C1 segment of cervical spinal cord (tissue), 14 donors: Measurements from ENCODE around the gene ABCB8.
A peak's percentile ranks its signal among the peaks of the same experiment; 100 is the strongest.

Source experiments
- DNase-seq, 14 donors: peaks; one replicate each; lab custom pipeline; 2025; lab: John Stamatoyannopoulos, UW

ABCB8 gene

DNA sequence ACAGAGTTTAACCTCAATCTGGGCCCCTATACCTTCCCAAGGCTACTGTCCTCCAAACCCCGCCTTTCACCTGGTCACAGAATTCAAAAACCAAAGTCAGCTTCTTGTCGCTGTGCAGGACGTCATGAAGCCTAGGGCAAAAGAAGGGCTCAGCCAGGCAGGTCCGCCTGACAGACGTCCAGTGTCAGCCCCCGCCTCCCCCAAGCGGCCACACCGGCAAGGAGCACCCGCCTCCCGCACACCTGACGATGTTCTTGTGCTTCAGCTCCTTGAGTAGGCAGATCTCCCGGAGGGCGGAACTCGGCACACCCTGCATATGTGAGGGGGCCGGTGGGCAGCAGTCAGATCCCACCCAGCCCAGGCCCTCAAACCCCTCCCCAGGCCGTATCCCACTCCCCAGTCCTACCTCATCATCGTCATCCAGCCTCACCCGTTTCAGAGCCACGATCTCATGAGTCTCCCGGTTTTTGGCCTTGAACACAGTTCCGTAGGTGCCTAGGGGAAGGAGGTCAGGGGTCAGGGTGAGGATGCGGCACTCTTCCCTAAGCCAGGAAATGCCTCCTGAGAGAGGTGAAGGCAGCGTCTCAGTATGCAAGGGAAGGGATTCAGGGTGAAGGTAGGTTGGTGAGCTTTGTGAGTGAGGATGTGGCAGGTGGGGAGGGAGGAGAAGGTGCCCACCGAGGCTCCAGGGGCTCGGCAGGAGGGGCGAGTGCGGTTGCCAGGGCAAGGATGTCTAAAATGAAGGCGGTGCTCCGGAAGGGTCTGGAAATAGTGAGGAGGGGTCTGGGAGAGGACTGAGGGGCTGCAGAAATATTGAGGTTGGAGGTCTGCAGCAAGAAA is 28.6 kb downstream of the ABCB8 start:
- no peak for DNase-seq

DNA sequence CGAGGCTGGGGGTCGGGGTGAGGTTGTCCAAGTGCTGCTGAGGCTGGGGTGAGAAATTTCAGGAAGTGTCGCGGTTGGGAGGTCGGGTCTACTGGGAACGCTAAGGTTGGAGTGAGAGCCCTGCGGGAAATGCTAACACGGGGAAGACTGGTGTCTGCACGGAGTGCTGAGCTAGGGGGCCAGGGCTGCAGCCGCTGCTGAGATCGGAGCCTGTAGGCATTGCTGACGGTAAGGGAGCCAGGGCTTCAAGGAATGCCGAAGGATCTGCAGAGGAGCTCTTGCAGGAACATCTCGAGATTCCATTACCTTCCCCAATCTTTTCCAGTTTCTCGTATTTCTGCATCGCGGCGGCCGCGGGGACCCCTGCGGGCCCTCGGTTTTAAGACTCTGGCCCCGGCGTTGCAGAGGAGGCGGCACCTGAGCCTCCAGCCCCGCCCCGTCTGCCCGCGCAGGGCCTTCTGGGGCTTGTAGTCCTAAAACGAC is 29.3 kb downstream of the ABCB8 start, which contains the start of gene CDK5:
TSS of gene CDK5 (minus strand) at position 392 of the 483 bp plus-strand sequence. CDS start at position 343, 49 bp downstream.
- no peak for DNase-seq

DNA sequence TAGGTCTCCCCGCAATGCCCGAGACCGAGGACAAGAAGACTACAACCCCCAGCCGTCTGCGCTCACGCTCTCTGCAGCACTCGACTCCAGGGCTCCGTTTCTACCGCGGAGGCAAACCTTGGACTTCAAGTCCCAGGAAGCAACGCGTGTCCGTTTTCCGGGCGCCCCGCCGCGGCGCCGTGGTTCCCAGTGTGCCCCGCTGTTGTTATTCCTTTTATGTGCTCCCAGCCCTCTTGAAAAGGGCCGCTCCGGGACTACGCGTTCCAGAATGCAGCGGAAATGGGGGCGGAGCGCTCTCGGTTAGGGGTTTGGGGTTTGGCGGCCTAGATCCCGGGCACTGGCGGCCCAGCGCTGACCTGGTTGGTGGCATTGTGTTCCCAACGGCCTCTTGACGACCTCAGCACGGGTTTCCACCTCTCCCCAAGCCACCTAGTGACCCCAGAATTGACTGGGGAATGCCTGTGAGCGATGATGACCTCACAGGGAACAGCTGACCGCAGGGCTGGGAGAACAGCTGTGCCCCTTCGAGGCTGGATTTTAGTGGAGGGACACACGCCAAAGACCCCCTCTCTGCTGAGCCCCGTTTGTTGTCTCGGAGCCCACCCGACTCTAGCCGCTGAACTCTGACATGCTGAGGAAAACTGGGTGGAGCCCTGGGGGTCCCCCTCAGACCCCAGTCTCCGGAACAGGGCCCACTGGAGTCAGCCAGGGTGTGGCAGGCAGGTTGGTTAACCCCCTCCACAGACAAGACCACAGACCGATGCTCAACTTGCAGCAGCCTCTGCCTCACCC is 29.9 kb downstream of the ABCB8 start:
- DNase-seq: peak; percentile 91 to 100 (median 98)

DNA sequence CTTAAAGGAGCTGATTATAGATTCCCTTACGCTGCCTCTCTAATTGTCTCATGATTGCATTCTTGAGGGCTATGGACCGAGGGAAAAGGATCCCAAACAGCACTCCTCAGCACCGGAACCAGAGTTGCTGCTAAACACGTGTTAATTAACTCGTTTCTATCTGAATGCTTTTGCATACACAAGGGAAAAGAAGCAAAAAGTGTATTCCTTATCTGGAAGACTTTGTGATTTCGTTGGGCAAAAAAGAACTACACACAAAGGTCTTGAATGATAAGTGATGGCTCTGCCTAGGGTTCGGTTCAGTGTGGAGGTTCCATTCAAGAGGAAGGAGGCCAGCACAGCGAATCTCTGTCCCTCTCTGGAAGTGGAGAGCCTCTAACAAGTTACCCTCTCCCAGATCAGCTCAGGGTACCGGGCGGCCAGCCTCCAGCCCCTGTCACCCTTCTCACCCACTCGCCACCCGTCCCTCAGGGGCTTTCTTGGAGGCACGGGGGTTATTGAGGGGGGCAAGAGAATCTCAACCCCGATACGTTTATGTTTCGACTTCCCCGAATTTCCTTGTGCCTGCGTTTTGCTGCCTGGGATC is 30.6 kb downstream of the ABCB8 start:
- DNase-seq: peak in 3 of 14 donors; percentile 52 to 84 (median 55)

DNA sequence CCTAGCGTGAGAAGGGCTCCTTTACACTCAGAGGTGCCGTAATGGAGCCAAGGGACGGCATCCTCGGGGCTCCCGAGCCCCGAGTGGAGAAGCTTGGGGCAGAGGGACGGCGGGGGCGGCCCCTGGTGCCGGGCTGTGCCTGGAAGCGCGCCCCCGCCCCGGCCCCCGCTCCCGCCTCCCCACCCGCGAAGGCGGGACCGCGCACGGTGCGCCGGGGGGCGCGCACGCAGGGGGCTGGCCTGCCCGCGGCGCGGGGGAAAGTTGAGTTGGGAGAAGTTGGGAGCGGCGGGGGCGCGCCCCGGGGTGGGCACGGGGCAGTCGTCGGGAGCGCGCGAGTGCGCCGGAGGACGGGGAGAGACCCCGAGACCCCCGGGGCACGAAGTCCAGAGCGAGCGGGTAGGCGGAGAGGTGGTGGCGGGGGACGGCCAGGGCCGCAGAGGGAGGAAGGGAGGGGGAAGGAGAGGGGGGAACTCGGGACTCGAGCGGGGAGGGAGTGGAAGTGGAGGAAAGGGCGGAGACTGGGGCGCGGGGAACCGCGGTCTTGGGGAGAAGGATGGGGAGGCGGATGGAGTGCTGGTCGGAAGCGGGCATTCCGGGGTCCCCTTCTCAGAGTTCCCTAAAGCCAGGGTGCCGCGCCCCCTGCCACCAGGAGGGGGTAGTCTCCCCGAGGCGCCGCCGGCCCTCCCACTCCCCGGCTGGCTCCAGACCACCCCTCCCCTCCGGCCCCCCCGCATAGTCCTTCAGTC is 31.3 kb downstream of the ABCB8 start, which contains the start of gene SLC4A2:
TSS of gene SLC4A2 (plus strand) at position 223 of the 746 bp plus-strand sequence. CDS start 2,399 bp downstream, outside the sequence.
- DNase-seq: peak; percentile 13 to 95 (median 85)

DNA sequence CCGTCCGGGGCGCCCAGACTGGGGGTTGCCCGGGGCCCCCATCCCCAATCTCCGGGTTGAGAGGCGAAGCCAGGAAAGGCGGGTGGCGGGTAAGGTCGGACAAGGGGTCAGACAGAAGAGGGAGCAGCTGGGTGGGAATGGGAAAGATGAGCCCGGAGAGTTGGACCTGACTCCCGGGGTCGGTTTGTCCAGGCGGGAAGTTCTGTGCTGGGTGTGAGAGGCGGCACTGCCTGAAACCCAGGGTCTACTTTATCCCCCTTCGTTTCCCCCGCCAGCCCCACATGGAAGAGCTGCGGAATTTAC is 31.8 kb downstream of the ABCB8 start:
- no peak for DNase-seq

DNA sequence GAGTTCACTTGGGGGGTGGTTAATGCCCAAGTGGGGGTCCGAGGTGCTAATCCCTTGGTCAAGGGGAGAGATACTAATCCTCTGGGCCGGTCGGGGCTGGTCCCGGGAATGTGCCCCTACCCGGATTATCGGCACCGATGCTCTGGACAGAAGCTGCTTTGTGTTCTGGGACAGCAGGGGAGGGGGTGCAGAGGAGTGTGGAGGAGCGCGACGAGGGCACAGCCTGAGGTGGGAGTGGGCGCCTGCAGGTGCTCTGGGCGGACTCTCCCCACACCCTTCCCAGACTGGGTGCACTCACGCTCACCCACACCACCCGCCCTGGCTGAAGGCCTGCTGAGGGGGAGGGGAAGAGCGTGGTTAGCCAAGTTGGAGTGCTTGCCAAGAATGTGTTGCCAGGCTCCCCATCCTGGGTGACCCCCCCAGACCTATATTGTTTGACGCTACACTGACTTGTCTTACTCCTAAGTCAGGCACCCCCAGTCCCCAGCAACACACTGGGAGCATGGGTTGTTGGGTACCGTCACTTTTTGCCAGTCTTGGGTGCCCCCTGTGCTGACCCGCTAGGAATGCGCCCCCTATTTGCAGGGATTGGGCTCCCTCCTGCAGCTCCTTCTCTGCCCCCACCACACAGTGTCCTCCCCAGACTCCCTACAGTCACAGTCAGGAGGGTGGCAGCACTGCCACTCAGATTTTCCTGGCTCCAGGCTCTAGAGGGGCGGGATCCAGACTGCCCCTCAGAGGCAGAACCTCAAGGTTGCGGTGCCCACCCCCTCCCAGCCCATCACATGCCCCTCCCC is 32.4 kb downstream of the ABCB8 start:
- peak in 9 of 14 donors; percentile 6 to 63 (median 49) for DNase-seq

DNA sequence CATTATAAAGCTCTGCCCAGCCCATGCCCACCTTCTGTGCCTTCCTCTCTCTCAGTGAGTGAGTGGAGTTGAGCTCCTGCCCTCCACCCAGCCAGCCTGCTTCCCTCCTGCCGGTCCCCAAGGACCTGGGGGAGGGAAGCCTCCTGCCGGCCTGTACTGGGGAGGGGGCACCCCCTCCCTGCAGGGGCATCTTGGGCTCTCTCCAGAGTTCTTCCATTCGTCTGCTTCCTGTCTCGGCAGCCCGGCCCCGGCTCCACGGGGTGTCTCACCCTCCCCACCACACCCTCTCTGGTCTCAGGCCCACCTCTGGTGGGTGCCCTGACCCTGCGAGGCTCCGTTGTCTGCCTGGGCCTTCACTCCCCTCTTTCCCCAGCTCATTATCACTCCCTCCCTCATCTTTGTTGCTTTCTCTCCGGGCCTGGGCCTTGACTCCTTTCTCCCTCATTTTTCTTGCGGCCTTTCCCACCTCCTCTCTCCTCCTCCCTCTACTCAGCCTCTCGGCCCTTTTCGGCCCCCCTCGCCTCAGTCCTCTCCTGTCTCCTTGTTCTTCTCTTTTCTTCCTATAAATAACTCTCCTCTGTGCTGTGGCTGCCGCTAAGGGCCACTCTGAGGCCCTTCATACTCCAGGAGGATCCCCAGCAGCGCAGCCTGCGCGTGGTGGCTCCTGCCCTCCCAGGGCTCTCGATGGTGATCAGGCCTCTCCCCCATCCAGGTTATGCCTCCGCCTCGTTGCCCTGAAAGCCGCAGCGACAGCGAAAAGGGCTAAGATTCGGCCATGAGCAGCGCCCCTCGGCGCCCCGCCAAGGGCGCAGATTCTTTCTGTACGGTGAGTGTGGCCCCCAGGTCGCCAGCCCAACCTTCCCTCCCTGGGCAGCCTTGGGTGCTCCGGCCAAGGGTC is 33.2 kb downstream of the ABCB8 start:
- DNase-seq: no peak

DNA sequence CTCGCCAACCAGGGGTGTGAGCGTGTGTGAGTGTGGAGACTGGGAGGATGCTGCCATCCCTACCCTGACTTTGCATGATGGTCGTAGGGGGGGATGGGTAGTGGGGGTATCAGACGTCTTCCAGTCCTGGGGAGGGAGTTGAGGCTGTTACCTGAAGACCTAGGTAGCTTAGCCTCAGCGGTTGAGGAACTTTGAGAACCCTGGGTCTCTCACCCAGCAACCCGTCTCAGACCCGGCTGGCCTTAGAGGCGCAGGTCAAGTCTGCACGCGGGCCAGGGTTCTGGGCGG is 33.8 kb downstream of the ABCB8 start:
- DNase-seq: no peak

DNA sequence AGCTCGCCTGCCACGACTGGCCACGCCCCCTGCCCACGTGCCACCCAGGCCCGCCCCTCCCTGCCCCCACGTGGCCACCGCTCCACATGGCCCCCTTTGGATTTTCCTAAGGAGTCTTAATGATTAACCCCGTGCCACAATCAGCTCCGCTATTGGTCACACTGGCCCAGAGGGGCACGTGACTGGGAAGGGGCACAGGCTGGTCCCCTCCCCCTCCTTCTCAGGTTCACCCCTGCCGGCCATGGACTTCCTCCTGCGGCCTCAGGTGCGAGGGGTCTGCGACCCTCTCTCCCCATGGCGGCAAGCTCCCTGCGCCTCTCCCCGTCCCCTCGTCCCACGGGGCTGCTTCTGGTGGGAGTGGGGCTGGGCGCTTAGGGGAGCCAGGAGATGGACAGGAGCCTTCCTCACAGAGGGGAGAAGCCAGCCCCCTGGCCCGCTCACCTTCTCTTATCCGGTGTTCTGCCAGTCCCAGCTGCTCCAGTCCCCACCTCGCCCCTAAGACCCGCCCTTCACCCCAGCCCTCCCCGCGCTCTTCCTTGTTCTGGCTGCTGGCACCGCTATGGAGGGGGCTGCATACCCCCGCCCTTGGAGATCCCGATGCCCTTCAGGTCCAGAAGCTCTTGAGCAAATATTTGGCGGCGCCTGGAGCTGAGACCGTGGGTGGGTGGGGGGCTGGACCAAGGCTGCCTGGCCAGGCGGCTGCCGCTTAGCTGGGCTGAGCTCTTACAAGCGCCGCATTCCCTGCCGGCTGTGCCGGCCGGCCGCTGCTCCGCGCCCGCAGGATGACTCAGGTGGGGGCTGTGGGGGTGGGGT is 34.4 kb downstream of the ABCB8 start:
- no peak for DNase-seq

DNA sequence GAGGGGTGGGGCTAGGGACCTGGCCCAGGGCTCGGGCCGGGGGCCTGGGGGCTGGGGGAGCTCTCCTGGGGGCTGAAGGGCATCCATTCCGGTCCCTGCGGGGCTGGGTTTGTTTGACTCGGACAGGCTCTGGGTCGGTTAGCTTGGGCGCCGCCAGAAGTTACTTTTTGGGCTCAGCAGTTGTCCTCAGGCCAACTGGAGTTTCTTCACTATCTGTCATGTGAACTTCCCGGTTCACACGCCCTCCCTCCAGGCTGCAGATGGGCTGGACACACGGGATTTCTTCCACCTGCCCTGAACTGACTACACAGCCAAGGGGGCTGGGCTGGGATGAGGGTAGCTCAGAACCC is 34.9 kb downstream of the ABCB8 start:
- no peak for DNase-seq

DNA sequence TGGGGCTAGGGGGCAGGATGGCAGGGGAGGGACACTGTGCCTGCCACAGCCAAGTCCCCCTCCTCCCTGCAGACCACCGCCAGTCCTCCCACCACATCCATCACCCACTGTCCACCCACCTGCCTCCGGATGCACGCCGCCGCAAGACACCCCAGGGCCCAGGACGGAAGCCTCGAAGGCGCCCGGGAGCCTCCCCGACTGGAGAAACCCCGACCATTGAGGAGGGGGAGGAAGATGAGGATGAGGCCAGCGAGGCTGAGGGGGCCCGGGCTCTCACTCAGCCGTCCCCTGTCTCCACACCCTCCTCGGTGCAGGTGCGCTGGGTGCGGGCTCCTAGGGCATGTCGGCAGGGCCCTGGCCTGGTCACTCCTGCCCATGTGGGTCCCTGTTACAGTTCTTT is 36.2 kb downstream of the ABCB8 start:
- DNase-seq: no peak

DNA sequence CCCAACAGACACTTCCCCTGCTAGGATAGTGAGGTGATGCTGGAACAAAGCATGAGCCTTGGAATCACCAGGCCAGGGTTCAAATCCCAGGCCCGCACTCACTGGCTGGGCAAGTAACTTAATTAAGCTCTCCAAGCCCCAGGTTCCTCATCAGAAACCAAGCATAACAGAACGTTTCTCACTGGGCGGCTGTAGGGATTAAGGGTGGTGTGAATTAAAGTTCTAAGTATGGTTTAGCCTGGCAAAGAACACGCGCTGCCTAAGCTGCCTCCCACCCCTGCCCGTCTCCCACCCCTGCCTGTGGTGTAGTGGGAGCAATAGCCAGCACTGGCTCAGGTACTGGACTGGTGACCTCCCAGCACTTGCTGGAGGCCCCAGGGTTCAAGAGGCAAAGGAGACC is 36.7 kb downstream of the ABCB8 start:
- no peak for DNase-seq

DNA sequence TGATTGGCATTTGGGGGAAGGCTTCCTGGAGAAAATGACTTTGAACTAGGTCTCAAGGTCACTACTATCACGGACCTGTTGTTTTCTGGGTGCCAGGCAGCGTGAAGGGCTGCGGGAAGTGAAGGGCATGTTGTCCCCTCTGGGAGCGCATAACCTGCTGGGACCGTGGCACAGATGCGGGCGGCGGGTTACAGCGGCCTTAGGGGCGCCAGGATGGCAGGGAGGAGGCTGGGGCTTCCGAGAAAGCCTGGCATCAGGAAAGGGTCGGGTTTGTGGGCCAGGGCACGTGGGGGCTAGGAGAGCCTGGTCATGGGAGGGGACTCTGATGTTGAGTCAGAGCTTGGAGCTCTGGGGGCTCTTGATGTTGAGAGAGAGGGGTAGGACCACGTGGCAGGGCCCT is 37.3 kb downstream of the ABCB8 start:
- DNase-seq: no peak

DNA sequence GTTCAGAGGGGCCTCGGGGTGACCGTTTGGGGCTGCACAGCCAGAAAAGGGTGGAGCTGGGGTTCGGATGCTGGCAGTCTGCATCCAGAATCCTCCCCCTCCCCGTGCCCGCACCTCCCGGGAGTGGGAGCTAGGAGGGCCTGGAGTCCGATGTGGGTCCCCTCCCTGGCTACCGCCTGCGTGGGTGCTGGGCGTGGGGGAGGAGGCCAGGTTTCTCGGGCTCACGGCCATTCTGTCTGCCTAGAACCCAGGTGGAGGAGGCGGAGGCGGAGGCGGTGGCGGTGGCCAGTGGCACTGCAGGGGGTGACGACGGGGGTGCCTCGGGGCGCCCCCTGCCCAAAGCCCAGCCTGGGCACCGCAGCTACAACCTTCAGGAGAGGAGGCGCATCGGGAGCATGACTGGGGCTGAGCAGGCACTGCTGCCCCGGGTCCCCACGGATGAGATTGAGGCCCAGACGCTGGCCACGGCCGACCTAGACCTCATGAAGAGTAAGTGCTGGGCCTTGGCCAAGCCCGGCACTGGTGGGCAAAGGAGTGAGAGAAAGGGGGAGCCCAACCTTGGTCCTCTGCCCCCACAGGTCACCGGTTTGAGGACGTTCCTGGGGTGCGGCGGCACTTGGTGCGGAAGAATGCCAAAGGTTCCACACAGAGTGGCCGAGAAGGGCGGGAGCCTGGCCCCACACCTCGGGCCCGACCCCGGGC is 38.2 kb downstream of the ABCB8 start:
- no peak for DNase-seq

DNA sequence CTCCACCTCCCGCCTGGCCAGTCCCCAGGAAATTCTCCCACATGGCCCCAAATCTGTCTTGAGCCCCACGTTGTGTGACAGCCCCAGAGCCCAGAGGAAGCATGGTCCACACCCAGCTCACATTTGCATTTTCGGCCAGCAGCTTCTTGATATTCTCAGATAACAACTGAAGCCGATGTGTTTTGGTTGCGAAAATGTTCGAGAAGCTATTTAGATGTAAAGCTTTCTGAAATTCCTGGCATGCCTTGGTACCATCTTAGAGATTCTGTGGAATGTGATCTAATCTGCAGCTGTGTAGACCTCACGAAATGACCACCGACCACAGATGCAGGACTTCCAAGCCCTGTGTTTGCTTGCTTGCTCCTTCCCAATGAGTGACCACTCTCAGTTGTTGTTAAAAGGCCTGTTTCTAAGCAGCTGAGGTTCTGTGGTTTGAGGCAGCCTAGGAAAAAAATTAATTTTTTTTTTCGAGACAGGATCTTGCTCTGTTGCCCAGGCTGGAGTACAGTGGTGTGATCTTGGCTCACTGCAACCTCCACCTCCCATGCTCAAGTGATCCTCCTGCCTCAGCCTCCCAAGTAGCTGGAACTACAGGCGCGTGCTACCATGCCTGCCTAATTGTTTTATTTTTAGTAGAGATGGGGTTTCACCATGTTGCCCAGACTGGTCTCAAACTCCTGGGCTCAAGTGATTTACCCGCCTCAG is 40.0 kb downstream of the ABCB8 start:
- DNase-seq: no peak

DNA sequence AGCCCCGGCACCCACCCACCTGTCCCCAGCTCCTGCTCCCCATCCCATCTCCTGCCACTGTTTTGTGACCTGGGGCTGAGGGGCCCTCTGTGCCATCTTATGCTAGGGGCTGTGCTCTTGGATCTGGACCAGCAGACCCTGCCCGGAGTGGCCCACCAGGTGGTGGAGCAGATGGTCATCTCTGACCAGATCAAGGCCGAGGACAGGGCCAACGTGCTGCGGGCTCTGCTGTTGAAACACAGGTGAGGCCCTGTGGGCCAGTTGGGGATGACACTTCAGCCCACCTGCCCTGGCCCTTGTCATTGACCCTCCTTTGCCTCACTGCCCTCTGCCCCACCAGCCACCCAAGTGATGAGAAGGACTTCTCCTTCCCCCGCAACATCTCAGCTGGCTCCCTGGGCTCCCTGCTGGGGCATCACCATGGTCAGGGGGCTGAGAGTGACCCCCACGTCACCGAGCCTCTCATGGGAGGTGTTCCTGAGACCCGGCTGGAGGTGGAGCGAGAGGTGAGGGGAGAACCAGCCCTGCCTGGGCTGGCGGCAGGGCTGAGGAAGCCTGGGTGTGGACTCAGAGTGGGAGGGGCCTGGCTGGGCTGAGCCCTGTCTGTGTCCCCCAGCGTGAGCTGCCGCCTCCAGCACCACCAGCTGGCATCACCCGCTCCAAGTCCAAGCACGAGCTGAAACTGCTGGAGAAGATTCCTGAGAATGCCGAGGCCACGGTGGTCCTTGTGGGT is 41.8 kb downstream of the ABCB8 start:
- DNase-seq: no peak
